ENCODE results near the gene DAGLB. TPM values are rescaled to one million over a fixed set of nuclear protein-coding genes. Genes with fewer than 3 reads are reported as not detected.

The DAGLB gene
- total RNA-seq, 4 donors from 2014 or later: 9.1 to 36.3 (median 24.3) TPM

DNA sequence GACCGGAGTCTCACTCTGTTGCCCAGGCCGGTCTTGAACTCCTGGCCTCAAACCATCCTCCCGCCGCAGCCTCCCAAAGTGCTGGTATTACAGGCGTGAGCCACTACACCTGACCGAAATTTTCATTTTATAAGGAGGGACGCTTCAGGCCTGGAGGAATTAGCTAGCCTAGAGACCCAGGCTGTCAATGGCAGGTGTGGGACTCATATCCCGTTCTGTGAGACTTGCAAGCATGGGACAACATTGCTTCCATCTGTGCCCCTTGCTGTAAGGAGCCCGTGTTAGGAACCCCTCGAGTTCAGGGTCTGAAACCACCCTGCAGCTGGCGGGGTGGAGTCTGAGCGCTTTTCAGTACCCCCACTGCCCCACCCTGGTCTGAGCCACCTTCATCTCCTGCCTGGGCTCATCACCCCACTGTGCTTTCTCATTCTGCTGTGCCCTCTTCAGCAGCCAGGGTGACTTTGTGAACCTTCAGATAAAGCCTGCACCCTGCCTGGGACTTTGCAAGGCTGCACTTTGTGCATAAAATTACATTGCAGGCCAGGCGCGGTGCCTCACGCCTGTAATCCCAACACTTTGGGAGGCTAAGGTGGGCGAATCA is 1.3 kb upstream of the DAGLB start:
- peaks cover 0 to 6% (median 0%) of the 10 kb centered on the region in 4 donors for H3K4me1 ChIP-seq
- peak in 2 of 3 donors; percentile 53 for DNase-seq
- peak overlapping the region in 3 of 4 donors; percentile 77 to 94 (median 85) for H3K27ac ChIP-seq

GRCh38 chr7:6446838-6447580 is 745 bp downstream of the DAGLB start:
- Histone ChIP-seq H3K36me3 (peaks cover 0 to 17% (median 8%) of the 10 kb centered on the region in 3 donors), H3K27ac (peak overlapping the region; percentile 77 to 94 (median 88)), H3K27me3 (no peaks in the 10 kb centered on the region), H3K9me3 (no peaks in the 10 kb centered on the region), H3K4me3 (peak overlapping the region; percentile 67 to 96 (median 78)), H3K4me1 (peaks cover 0 to 6% (median 0%) of the 10 kb centered on the region in 4 donors)
- DNase-seq: peak; percentile 55 to 92 (median 83)
- TF ChIP-seq POLR2A (IDR thresholded peaks at IDR 0.05) (peak; percentile 32 to 43), CTCF (IDR thresholded peaks at IDR 0.05) (no peak)

More for the DNA sequence above, 1.3 kb upstream of the DAGLB start:
- Histone ChIP-seq H3K36me3 (peaks cover 0 to 16% (median 8%) of the 10 kb centered on the region in 3 donors), H3K27me3 (no peaks in the 10 kb centered on the region), H3K4me3 (peak overlapping the region in 1 of 4 donors; percentile 80), H3K9me3 (no peaks in the 10 kb centered on the region)
- TF ChIP-seq CTCF (IDR thresholded peaks at IDR 0.05) (peak in 2 of 6 experiments; percentile 27 to 31), POLR2A (IDR thresholded peaks at IDR 0.05) (no peak)

DNA sequence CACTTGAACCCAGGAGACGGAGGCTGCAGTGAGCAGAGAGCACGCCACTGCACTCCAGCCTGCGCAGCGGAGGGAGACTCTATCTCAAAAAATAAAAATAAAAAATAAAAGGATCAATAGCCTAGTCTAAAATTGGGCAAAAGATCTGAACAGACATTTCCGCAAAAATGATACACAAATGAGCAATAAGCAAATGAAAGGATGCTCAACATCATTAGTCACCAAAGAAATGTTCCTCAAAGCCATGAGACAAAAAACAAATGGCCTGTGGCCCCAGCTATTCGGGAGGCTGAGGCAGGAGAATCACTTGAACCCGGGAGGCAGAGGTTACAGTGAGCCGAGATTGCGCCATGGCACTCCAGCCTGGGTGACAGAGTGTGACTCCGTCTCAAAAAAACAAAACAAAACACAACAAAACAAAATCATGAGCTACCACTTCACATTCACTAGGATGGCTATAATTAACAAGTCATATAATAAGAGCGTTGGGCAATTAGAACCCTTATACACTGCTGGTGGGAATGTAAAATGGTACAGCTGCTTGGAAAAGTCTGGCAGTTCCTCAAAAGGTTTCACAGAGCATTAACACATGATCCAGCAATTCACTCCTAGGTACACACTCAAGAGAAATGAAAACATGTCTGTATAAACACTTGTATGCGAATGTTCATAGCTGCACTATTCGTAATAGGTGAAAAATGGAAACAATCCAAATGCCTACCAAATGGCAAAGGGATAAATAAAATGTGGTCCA is 3.1 kb downstream of the DAGLB start:
- peaks cover 0 to 24% (median 8%) of the 10 kb centered on the region in 3 donors for H3K36me3 ChIP-seq
- no peak overlapping the region for H3K27ac ChIP-seq
- no peak for DNase-seq
- peaks cover 0 to 6% (median 0%) of the 10 kb centered on the region in 4 donors for H3K4me1 ChIP-seq
- TF ChIP-seq CTCF (IDR thresholded peaks at IDR 0.05): no peak
- TF ChIP-seq POLR2A (IDR thresholded peaks at IDR 0.05): no peak
- no peaks in the 10 kb centered on the region for H3K9me3 ChIP-seq
- no peak overlapping the region for H3K4me3 ChIP-seq
- H3K27me3 ChIP-seq: no peaks in the 10 kb centered on the region

DNA sequence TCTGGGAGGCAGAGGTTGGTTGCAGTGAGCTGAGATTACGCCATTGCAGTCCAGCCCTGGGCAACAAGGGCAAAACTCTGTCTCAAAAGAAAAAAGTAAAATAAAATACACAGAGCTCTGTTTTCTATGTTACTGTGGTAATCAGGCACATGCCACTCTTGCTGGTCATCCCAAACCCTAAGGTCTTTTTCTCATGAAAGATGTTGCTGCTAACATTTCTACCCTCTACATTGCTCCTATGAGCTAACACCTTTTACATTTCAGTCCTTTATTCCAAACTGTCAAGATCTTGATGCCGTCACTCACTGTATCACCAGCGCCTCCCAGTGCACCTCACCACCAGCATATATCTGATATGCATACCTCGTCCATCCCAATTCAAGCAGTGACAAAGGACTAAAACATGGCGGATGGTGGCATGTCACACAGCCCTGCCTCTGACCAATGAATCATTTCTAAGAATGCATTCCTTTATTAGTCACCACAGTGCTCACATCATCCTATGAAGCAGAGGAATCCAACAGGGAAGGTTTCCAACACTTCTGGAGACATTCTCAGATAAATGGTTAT is 4.3 kb downstream of the DAGLB start:
- no peak overlapping the region for H3K4me3 ChIP-seq
- no peak overlapping the region for H3K27ac ChIP-seq
- H3K4me1 ChIP-seq: peaks cover 0 to 6% (median 0%) of the 10 kb centered on the region in 4 donors
- no peaks in the 10 kb centered on the region for H3K9me3 ChIP-seq
- H3K27me3 ChIP-seq: no peaks in the 10 kb centered on the region
- no peak for DNase-seq
- TF ChIP-seq CTCF (IDR thresholded peaks at IDR 0.05): no peak
- no peak for TF ChIP-seq POLR2A (IDR thresholded peaks at IDR 0.05)
- peaks cover 0 to 24% (median 8%) of the 10 kb centered on the region in 3 donors for H3K36me3 ChIP-seq

GRCh38 chr7:6442114-6442513 is 5.6 kb downstream of the DAGLB start:
- Histone ChIP-seq H3K4me1 (peaks cover 0 to 6% (median 0%) of the 10 kb centered on the region in 4 donors), H3K36me3 (peaks cover 0 to 24% (median 8%) of the 10 kb centered on the region in 3 donors), H3K27me3 (no peaks in the 10 kb centered on the region), H3K9me3 (no peaks in the 10 kb centered on the region), H3K27ac (no peak overlapping the region), H3K4me3 (no peak overlapping the region)
- TF ChIP-seq CTCF (IDR thresholded peaks at IDR 0.05): no peak
- TF ChIP-seq POLR2A (IDR thresholded peaks at IDR 0.05): no peak
- DNase-seq: no peak
